PFSK-1 (cell line): ENCODE data around the gene MEN1.

Experiments used
- POLR2AphosphoS5 ChIP-seq: IDR thresholded peaks from 2 replicates; pipeline ENCODE4 v1.6.1; 2012; ENCODE audit warnings: low read depth, mild to moderate bottlenecking, control low read depth, low read length, moderate library complexity
- SIN3A ChIP-seq: IDR thresholded peaks from 2 replicates; pipeline ENCODE4 v1.6.1; 2012; ENCODE audit warnings: mild to moderate bottlenecking, low read length, moderate library complexity, borderline replicate concordance; ENCODE audit not compliant: insufficient read depth
- TF ChIP-seq, protein P1 (sequence below), 2 experiments: IDR thresholded peaks; 2 replicates each; pipeline versions ENCODE4 v1.6.1 to v1.8.0; 2011 to 2012; ENCODE audit warnings: low read depth in 2 of 2, low read length in 2 of 2, control low read depth in 1 of 2, inconsistent platforms in 1 of 2, mild to moderate bottlenecking in 1 of 2, moderate library complexity in 1 of 2; ENCODE audit not compliant: insufficient read depth in 1 of 2

DNA sequence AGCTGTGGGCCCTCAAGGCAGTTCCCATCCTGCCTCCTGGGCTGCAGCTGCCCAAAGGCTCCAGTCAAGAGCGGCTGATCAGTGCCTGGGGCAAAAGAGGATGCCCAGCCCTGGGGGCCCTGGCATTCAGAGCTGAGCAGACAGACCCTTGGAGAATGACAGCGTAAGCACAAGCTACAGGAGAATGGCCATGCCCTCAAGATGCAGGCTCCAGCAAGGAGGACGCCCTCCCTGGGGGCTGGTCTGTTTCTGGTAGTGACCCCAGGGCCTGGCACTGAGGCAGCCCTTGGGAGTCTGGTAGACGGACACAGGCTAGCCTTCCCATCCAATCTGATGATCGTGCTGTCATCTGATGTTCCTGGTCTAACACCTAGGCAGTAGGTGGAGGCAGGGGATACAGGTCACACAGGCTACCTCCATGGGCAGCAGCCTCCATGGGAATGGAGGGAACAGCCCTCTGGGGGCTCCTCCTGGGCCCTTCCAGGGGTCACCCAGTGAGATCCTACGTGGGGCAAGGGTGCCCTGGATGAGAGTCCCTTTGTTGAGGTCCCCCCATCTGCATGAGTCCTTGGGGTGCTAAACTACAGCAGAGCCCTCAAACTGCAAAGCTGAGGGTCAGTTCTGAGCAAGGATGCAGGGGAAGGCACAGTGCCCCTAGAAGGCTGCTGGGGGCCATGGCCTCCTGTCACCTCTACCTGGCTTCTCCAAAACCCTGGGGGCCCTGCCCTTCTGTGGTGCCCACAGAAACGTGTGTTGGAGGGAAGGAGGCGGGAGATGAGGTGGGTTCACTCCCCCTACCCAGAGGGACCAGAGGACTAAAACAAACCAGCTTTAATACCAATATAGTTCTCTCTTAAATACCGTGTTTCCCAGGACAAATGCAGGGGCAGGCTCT lies 21.8 kb downstream of the MEN1 start:
- TF ChIP-seq, protein P1, sequence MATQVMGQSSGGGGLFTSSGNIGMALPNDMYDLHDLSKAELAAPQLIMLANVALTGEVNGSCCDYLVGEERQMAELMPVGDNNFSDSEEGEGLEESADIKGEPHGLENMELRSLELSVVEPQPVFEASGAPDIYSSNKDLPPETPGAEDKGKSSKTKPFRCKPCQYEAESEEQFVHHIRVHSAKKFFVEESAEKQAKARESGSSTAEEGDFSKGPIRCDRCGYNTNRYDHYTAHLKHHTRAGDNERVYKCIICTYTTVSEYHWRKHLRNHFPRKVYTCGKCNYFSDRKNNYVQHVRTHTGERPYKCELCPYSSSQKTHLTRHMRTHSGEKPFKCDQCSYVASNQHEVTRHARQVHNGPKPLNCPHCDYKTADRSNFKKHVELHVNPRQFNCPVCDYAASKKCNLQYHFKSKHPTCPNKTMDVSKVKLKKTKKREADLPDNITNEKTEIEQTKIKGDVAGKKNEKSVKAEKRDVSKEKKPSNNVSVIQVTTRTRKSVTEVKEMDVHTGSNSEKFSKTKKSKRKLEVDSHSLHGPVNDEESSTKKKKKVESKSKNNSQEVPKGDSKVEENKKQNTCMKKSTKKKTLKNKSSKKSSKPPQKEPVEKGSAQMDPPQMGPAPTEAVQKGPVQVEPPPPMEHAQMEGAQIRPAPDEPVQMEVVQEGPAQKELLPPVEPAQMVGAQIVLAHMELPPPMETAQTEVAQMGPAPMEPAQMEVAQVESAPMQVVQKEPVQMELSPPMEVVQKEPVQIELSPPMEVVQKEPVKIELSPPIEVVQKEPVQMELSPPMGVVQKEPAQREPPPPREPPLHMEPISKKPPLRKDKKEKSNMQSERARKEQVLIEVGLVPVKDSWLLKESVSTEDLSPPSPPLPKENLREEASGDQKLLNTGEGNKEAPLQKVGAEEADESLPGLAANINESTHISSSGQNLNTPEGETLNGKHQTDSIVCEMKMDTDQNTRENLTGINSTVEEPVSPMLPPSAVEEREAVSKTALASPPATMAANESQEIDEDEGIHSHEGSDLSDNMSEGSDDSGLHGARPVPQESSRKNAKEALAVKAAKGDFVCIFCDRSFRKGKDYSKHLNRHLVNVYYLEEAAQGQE (IDR thresholded peaks at IDR 0.05; ENCODE audit: insufficient read depth in 1 of 2, low read depth in 2 of 2, low read length in 2 of 2), result no peak
- TF ChIP-seq SIN3A, result no peak
- TF ChIP-seq POLR2AphosphoS5, result no peak
